GM19452 (cell line): ENCODE data around the gene BBS9.

ENCODE experiments used
- ATAC-seq: cut with Tn5 transposase; IDR thresholded peaks from one replicate; pipeline ENCODE4 v1.9.1; 2021; ENCODE audit not compliant: unreplicated experiment

Gene BBS9

GRCh38 chr7:33536398-33537103 is 407.2 kb downstream of the BBS9 start:
- no peak for ATAC-seq

DNA sequence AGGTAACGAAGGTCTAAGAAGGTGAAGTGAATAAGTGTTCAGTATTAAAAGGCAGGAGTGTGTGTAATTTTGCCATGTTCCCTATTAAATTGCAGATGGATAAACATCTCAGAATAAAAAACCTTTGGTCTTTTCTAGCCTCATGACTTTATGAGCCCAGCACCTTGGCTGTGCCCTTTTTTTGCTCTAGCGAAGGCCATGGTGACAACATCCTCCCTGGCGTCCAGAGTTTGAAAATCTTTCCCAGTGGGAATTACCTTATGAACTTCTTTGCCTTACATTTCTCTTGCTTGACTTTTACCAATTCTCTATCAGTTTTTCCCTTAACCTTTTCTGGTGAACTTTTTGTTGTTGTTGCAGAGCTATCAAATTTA is 407.7 kb downstream of the BBS9 start:
- ATAC-seq: no peak

GRCh38 chr7:33539198-33539597 is 409.8 kb downstream of the BBS9 start:
- ATAC-seq: no peak

DNA sequence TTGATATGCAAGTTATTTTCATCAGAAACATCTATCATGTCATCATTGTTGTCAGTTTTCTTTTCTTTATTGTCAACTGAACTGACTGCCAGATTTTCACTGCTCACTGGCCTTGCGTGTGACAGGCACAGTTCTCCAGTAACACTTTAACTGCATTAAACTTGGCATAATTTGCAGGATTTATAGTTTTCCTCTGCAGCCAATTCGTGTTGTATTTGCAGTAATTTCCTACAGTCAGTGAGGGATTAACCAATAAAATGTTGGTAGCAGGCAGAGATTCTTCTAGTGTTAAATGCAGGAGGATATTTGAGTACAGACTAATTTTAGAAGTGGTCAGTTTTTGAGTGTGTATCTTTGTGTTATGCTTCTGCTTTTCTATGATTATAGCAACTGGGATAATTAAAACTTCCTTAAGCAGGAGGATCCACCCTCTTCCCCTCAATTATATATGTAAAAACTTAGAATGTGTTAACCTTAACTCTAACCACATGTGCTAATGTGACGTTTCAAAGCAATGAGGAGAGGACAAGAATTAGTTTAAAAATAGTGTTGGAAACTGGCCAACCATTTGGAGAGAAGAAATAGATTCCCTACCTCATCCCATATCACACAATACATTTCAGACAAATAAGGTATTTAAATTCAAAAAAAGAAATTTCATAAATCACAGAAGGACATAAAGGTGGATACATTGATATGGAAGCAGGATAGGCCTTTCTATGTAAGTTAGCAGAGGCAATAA is 410.5 kb downstream of the BBS9 start:
- no peak for ATAC-seq

GRCh38 chr7:33547880-33548279 is 418.5 kb downstream of the BBS9 start:
- ATAC-seq: no peak

DNA sequence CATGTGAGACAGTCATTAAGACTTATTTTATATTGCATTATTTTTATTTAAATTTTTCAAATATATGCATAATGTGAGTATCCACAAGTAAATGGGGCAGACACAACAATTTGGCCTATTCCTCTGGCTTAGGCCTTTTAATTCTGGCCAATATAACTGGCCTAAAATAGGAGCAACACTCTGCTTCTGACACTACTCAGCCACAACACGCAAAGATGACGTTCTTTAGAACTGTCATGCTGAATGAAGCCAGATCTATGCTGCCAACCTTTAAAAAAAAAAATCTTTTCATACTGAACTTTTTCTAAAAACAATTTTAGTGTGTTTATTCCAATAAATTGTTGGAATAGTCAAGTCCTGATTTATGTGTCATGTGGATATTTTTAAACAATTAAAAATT is 421.0 kb downstream of the BBS9 start:
- ATAC-seq: no peak

GRCh38 chr7:33550979-33551378 is 421.6 kb downstream of the BBS9 start:
- ATAC-seq: no peak

GRCh38 chr7:33554046-33554445 is 424.7 kb downstream of the BBS9 start:
- no peak for ATAC-seq

DNA sequence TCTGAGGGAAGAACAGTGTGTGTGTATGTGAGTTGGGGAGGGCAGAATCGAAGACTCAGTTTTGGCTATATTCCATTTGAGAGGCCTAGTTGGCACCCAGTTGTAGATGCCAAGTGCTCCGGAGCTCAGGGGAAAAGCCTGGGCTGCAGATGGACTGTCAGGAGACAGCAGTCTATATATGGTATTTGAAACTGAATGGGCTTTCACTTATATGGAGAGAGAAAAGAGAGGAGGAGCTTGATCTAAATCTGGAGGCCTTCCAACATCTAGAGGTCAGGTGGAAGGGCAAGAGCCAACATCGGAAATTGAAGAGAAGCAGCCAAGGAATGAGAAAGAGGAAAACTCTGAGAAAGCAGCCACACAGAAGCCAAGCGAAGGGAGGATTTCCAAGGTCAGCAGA is 425.2 kb downstream of the BBS9 start:
- no peak for ATAC-seq

GRCh38 chr7:33556472-33556871 is 427.1 kb downstream of the BBS9 start:
- no peak for ATAC-seq

GRCh38 chr7:33558549-33559323 is 429.4 kb downstream of the BBS9 start:
- ATAC-seq: no peak

GRCh38 chr7:33559324-33559710 is 430.0 kb downstream of the BBS9 start:
- ATAC-seq: no peak

DNA sequence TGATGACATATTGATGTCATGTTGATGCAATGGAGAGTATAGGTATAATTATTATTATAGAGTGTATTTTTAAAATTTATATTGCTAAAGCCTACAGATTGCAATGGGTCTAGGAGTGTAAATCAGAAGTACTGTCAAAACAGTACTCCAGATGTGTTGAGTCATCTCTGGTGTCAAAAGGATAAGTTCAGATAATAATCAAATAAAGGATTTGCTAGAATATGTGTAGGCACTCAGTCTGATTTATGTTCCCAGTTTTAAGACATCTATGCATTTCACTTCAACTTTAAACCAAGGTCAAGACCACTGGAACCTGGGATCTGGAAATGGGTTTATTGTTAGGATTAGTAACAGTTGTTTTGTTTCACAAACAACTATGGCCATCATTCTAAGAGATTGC is 433.6 kb downstream of the BBS9 start:
- ATAC-seq: no peak

GRCh38 chr7:33563651-33564050 is 434.3 kb downstream of the BBS9 start:
- no peak for ATAC-seq

- no peak for ATAC-seq
Measured at GRCh38 chr7:33578166-33578565, 448.8 kb downstream of the BBS9 start.

DNA sequence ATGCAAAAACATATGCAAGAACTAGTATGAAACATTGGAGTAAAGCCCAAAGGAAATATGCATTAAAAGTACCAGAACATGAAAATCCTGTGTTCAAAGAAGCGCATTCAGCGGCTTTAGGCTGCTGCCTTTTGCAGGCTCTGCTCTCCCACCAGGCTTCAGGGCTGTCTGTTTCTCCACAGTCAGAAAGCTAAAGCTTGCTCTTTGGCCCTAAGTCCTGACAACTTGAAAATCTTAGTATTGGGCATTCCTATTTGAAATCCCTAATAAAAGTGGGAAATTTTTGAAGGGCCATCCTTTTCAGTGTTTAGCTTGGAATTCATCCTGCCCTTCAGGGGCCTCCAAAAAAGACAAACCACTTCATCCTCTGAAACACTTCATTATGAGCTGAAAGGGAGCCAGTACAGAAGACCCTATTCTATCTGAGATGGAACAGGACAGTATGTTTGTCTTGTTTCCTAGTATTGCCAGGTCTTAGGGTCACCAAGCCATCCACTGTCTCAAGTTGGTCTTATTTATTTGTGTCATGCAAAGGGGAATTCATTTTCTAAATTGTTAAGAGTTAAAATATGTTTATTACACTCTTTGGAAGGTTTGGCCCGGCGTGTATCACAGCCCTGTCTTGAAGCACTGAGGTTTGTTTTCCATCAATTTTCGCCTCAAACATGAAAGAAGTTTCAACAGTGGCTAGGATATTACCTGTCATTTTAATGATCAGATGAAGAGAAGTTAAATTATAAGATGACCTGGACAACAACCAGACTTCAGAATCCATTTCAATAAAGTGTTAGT is 449.7 kb downstream of the BBS9 start:
- ATAC-seq: no peak

- no peak for ATAC-seq
Measured at GRCh38 chr7:33579673-33579960, 450.3 kb downstream of the BBS9 start.

DNA sequence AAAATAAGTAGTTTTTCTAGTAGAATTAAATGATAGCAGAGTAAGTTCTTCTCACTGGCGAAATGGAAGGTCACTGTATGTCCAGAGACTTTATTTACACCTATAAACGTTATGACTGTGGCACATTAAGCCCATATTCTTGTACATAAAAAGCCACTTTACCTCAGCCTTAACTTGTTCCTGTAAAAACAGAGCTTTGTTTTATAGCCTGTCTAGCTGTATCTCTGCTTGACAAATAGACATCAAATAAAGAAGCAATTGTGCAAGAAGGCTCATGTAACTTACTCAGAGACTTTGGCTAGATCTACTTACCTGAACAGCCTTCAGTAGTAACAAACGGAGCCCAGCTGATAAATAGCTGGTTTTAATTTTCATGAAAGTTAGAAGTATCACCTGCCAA is 451.9 kb downstream of the BBS9 start:
- ATAC-seq: no peak

DNA sequence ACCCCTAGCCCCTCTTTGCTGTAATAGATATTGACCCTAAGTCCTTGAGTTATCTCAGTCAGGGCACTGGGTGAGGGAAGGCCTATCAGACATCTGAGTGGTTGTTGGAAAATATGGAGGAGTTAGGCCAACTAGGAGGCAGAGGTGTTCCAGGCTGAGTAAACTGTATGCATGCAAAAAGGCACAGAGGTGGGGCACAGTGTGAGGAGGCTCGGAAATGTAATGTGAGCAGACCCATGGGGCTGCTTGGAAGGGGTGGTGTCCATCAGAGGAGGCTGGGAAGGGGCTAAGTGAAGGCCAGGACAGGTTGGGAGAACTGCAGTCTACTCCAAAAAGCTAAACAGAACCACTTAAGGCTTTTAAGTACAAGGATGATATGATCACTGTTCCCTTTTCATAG is 452.7 kb downstream of the BBS9 start:
- no peak for ATAC-seq

DNA sequence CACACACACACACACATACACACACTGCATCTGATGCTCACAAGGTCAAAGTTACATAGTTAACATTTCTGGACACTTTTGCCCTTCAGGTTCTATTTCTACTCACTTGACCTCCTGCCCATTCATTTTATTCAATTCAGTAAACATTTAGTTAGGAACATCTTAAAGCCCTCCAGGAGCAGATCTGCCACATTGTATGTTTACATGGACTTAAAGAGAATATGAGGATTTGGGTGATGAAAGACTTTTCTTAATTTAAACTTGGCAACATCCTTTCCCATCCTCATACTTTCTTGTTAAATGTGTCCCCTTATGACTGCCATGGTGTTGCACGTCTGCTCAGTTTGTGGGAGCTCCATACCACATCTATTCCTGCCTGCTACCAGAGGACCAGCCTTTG is 453.2 kb downstream of the BBS9 start:
- ATAC-seq: no peak

DNA sequence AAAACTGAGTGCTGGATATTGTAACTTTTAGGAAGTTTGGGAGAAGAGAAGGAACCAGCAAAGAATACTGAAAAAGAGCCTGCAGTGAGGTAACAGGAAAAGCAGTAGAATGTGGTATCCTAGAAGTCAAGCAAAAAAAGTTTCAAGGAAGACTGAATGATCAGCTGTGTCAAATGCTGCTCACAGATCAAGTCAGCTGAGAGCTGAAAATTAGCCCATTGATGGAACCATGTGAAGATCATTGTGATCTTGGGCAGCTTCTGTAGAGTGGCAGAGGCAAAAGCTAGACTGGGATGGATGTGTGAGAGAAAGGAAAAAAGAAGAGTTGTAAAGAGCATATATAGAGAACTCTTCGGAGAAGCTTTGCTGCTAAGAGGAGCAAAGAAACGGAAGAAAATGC is 460.5 kb downstream of the BBS9 start:
- ATAC-seq: no peak

GRCh38 chr7:33590916-33591315 is 461.6 kb downstream of the BBS9 start:
- ATAC-seq: no peak
